A549 (cell line): ENCODE data around the gene FAM83G. TPM values are rescaled to one million over a fixed set of nuclear protein-coding genes. Genes with fewer than 3 reads are reported as not detected.

Experiments used
- ATAC-seq, 2 experiments: fragments of 200-7000 bp in 1 of 2; fragments of >200 bp in 1 of 2; cut with Nextera tagmentation in 1 of 2; cut with Tn5 transposase in 1 of 2; 3 replicates each; pipeline versions ENCODE4 v1.8.0 to v1.9.1; 2018 to 2020; ENCODE audit warnings: mild to moderate bottlenecking in 1 of 2, moderate library complexity in 1 of 2
- CTCF ChIA-PET: fragments of 300-600 bp; sonication (Branson Sonifier 250); formaldehyde crosslinking; extraction: SDS; loops from one replicate; lab custom pipeline; 2021; ENCODE audit warnings: antibody characterized with exemption, inconsistent platforms; lab: Yijun Ruan, JAX
- POLR2A ChIA-PET: fragments of 350-600 bp; formaldehyde crosslinking; extraction: SDS; loops from one replicate; lab custom pipeline; 2021; ENCODE audit warnings: antibody characterized with exemption, inconsistent platforms; lab: Yijun Ruan, JAX
- DNase-seq, 2 experiments: peaks; one replicate each; pipeline versions ENCODE4 v3.0.0 to v3.0.0-alpha.2; 2011 to 2016; ENCODE audit warnings: low read depth in 1 of 2, low spot score in 1 of 2
- FAIRE-seq: peaks from 2 replicates; lab custom pipeline; 2011; peaks lifted over from hg19 to GRCh38; lab: Jason Lieb, UNC
- H3K27ac ChIP-seq, 2 experiments: fragments of >200 bp; sonication (Bioruptor Twin); formaldehyde crosslinking; 3 replicates each; pipeline ENCODE4 v1.5.1; 2016 to 2017
- H3K4me1 ChIP-seq: fragments of >200 bp; sonication (Bioruptor Twin); formaldehyde crosslinking; 3 replicates; pipeline ENCODE4 v1.6.1; 2016
- H3K4me2 ChIP-seq: fragments of >200 bp; sonication (Bioruptor Twin); formaldehyde crosslinking; 3 replicates; pipeline ENCODE4 v1.6.1; 2016
- H3K4me3 ChIP-seq: fragments of >200 bp; sonication (Bioruptor Twin); formaldehyde crosslinking; 3 replicates; pipeline ENCODE4 v1.5.1; 2016
- H3K9me3 ChIP-seq: fragments of >200 bp; sonication (Bioruptor Twin); formaldehyde crosslinking; 3 replicates; pipeline ENCODE4 v1.6.1; 2016
- CBX8 ChIP-seq: fragments of 200-600 bp; sonication (generic); IDR thresholded peaks from 2 replicates; pipeline ENCODE4 v1.6.1; 2016
- CHD2 ChIP-seq: fragments of 150-350 bp; IDR thresholded peaks from 2 replicates; pipeline ENCODE4 v1.6.1; 2014; ENCODE audit warnings: low read length; ENCODE audit not compliant: partially characterized antibody
- CHD4 ChIP-seq: fragments of 200-600 bp; sonication (generic); IDR thresholded peaks from 2 replicates; pipeline ENCODE4 v1.6.1; 2016; ENCODE audit warnings: antibody characterized with exemption, mild to moderate bottlenecking, borderline replicate concordance
- EHMT2 ChIP-seq: fragments of 200-600 bp; sonication (generic); IDR thresholded peaks from 2 replicates; pipeline ENCODE4 v1.6.1; 2016; ENCODE audit warnings: antibody characterized with exemption, low read depth, mild to moderate bottlenecking, moderate library complexity
- EP300 ChIP-seq, 2 experiments: fragments of >200 bp; sonication (Bioruptor Twin); formaldehyde crosslinking; IDR thresholded peaks; 2 replicates in 1 of 2; 3 replicates in 1 of 2; pipeline ENCODE4 v1.6.1; 2016 to 2017
- FOSL2 ChIP-seq, 2 experiments: fragments of 450-650 bp in 1 of 2; fragments of >200 bp in 1 of 2; sonication (Bioruptor Twin) in 1 of 2; formaldehyde crosslinking; IDR thresholded peaks; 2 replicates each; pipeline versions ENCODE4 v1.5.0 to v1.6.1; 2016 to 2020; ENCODE audit warnings: mild to moderate bottlenecking in 1 of 2, moderate library complexity in 1 of 2
- GATA3 ChIP-seq: IDR thresholded peaks from 2 replicates; pipeline ENCODE4 v1.6.1; 2012; ENCODE audit warnings: borderline replicate concordance
- HDAC2 ChIP-seq: fragments of 200-600 bp; sonication (generic); IDR thresholded peaks from 2 replicates; pipeline ENCODE4 v1.6.1; 2016
- HES2 ChIP-seq: fragments of >200 bp; sonication (Bioruptor Twin); formaldehyde crosslinking; IDR thresholded peaks from 2 replicates; pipeline ENCODE4 v1.6.1; 2016
- HEYL ChIP-seq: fragments of 250-450 bp; sonication (Bioruptor Pico); IDR thresholded peaks from 2 replicates; pipeline ENCODE4 v1.8.0; 2021; ENCODE audit warnings: mild to moderate bottlenecking, moderate library complexity
- HOXB13 ChIP-seq: fragments of 250-450 bp; sonication (Bioruptor Pico); IDR thresholded peaks from 2 replicates; pipeline ENCODE4 v1.5.0; 2020; ENCODE audit warnings: low read depth, mild to moderate bottlenecking, moderate library complexity
- JUNB ChIP-seq: fragments of >200 bp; sonication (Bioruptor Twin); formaldehyde crosslinking; IDR thresholded peaks from 2 replicates; pipeline ENCODE4 v1.6.1; 2016
- KDM1A ChIP-seq: fragments of 200-600 bp; sonication (generic); IDR thresholded peaks from 2 replicates; pipeline ENCODE4 v1.6.1; 2016; ENCODE audit warnings: low read depth, mild to moderate bottlenecking
- MAFK ChIP-seq: fragments of 450-650 bp; IDR thresholded peaks from 2 replicates; pipeline ENCODE4 v1.6.1; 2014; ENCODE audit not compliant: partially characterized antibody
- MAZ ChIP-seq: fragments of 150-350 bp; IDR thresholded peaks from 2 replicates; pipeline ENCODE4 v1.6.1; 2014; ENCODE audit warnings: antibody characterized with exemption, low read depth, low read length, borderline replicate concordance
- NR3C1 ChIP-seq: fragments of >200 bp; sonication (Bioruptor Twin); formaldehyde crosslinking; IDR thresholded peaks from 3 replicates; pipeline ENCODE4 v1.6.1; 2017
- PBX3 ChIP-seq: IDR thresholded peaks from 2 replicates; pipeline ENCODE4 v1.6.1; 2012
- PHF8 ChIP-seq: fragments of 200-600 bp; sonication (generic); IDR thresholded peaks from 2 replicates; pipeline ENCODE4 v1.6.1; 2016; ENCODE audit warnings: low read depth, mild to moderate bottlenecking, antibody characterized with exemption, moderate library complexity, borderline replicate concordance
- RAD21 ChIP-seq, 2 experiments: fragments of >200 bp in 1 of 2; sonication (Bioruptor Twin) in 1 of 2; formaldehyde crosslinking in 1 of 2; IDR thresholded peaks in 1 of 2; conservative IDR thresholded peaks in 1 of 2; 2 replicates in 1 of 2; 3 replicates in 1 of 2; pipeline ENCODE4 v1.6.1; 2012 to 2018; ENCODE audit warnings: inconsistent platforms in 1 of 2
- TFCP2L1 ChIP-seq: fragments of 250-450 bp; sonication (Bioruptor Pico); IDR thresholded peaks from 2 replicates; pipeline ENCODE4 v1.5.0; 2021; ENCODE audit warnings: mild to moderate bottlenecking
- ZFP36 ChIP-seq: fragments of 450-650 bp; IDR thresholded peaks from 2 replicates; pipeline ENCODE4 v1.6.1; 2014; ENCODE audit warnings: borderline replicate concordance; ENCODE audit not compliant: partially characterized antibody
- ZNF302 ChIP-seq: fragments of 250-450 bp; sonication (Bioruptor Pico); IDR thresholded peaks from 2 replicates; pipeline ENCODE4 v1.9.0; 2021; ENCODE audit warnings: inconsistent platforms, mild to moderate bottlenecking, moderate library complexity
- WGBS: methylation state at CpG from one replicate; pipeline ENCODE4 v1.1.6; 2017; ENCODE audit errors: missing lambda C conversion rate; 5-methylcytosine and 5-hydroxymethylcytosine counted together
- polyA plus RNA-seq, 4 experiments: library from polyadenylated mRNA; depleted of rRNA in 3 of 4; stranded (reverse); fragments of >200 nt; fragmentation: RNase III in 1 of 4; extraction: RNeasy Plus Mini Kit Qiagen cat#74134 plus additional on column Dnase treatment in 1 of 4; gene quantifications; 2 replicates in 3 of 4; 3 replicates in 1 of 4; pipeline ENCODE4 v1.2.3, GENCODE V29; 2011 to 2017

Gene FAM83G
- polyA plus RNA-seq, 2 of the 4 experiments (the other 2 are of a cell fraction) = 11.0 to 22.0 TPM

GRCh38 chr17:18958611-18959010, 46.0 kb downstream of the FAM83G start:
- Histone ChIP-seq H3K27ac (no peak overlapping the region; a peak in 1 of 6 replicates), H3K9me3 (no peaks in the 10 kb centered on the region), H3K4me2 (no peak overlapping the region), H3K4me3 (no peak overlapping the region), H3K4me1 (peaks cover 25% of the 10 kb centered on the region)
- POLR2A ChIA-PET = no interaction called here
- 84% methylated on average over 11 of the region's 11 CpGs for WGBS
- FAIRE-seq (no peak), DNase-seq (no peak), ATAC-seq (no peak)
- TF ChIP-seq PBX3 (no peak), HES2 (no peak)
- CTCF ChIA-PET = interaction anchor here (0.7 to 8.8 kb wide), 10 partner anchors 10 to 333 kb away, joined by 3 to 215 read pairs (median 4); partner anchors contain the start of gene PRPSAP2

- FAIRE-seq = no peak
Measured at GRCh38 chr17:18957831-18958230, 46.7 kb downstream of the FAM83G start.

GRCh38 chr17:18956581-18956980, 48.0 kb downstream of the FAM83G start:
- ATAC-seq (no peak), DNase-seq (no peak), FAIRE-seq (no peak)
- Histone ChIP-seq H3K9me3 (no peaks in the 10 kb centered on the region), H3K27ac (no peak overlapping the region), H3K4me1 (peaks cover 7% of the 10 kb centered on the region), H3K4me3 (no peak overlapping the region), H3K4me2 (no peak overlapping the region)
- WGBS = 83% methylated on average over 3 of the region's 3 CpGs
- TF ChIP-seq MAZ = no peak
- TF ChIP-seq NR3C1 = no peak
- no peak for TF ChIP-seq JUNB
- no peak for TF ChIP-seq CBX8
- no peak for TF ChIP-seq MAFK
- no peak for TF ChIP-seq HDAC2
- no peak for TF ChIP-seq PHF8
- no peak for TF ChIP-seq HEYL (CRISPR knock-in tag)
- TF ChIP-seq EP300 (IDR thresholded peaks at IDR 0.05) = no peak
- ChIA-PET POLR2A (no interaction called here), CTCF (interaction anchor here (0.7 to 2.6 kb wide), 3 partner anchors 11 to 331 kb away, joined by 3 to 8 read pairs (median 3); no protein-coding TSS in a partner anchor)

More at GRCh38 chr17:18957831-18958230, 46.7 kb downstream of the FAM83G start:
- 66% methylated on average over 4 of the region's 4 CpGs for WGBS
- Histone ChIP-seq H3K4me3 (no peak overlapping the region), H3K4me1 (peaks cover 20% of the 10 kb centered on the region), H3K9me3 (no peaks in the 10 kb centered on the region), H3K4me2 (no peak overlapping the region), H3K27ac (no peak overlapping the region)
- ChIA-PET POLR2A (no interaction called here), CTCF (interaction anchor here (0.8 to 8.8 kb wide), 7 partner anchors 9 to 332 kb away, joined by 3 to 215 read pairs (median 4); partner anchors contain the start of gene PRPSAP2)
- DNase-seq (no peak), ATAC-seq (no peak)
- TF ChIP-seq TFCP2L1 (CRISPR knock-in tag) (no peak), ZNF302 (CRISPR knock-in tag) (no peak), JUNB (no peak), ZFP36 (no peak), HOXB13 (CRISPR knock-in tag) (no peak), CHD2 (no peak), KDM1A (no peak), FOSL2 (IDR thresholded peaks at IDR 0.05) (no peak), FOSL2 (CRISPR knock-in tag; IDR thresholded peaks at IDR 0.05) (no peak), RAD21 (conservative IDR thresholded peaks at IDR 0.05 in 1 of 2, IDR thresholded peaks at IDR 0.05 in 1 of 2) (no peak), GATA3 (no peak), HES2 (no peak), EP300 (IDR thresholded peaks at IDR 0.05) (no peak), EHMT2 (no peak), CHD4 (no peak)
